Stomach (tissue), 9 donors: ENCODE results near the gene ARX. TPM values are rescaled to one million over a fixed set of nuclear protein-coding genes. Genes with fewer than 3 reads are reported as not detected.

Experiments used
- DNase-seq, 2 donors: peaks; one replicate each; pipeline versions ENCODE4 v3.0.0 to v3.0.0-alpha.2; 2013 to 2019
- H3K27ac ChIP-seq, 5 donors: fragments of 200-600 bp in 4 of 5; sonication (generic) in 4 of 5; one replicate each; pipeline ENCODE4 v1.5.1; 2013 to 2019; ENCODE audit warnings: mild to moderate bottlenecking in 1 of 5, moderate library complexity in 1 of 5
- H3K27me3 ChIP-seq, 3 donors: fragments of 200-600 bp; sonication (generic); one replicate each; pipeline ENCODE4 v1.5.1; 2017 to 2019; ENCODE audit warnings: mixed run types in 1 of 3
- H3K36me3 ChIP-seq, 4 donors: fragments of 200-600 bp; sonication (generic); 1 replicate in 3 of 4; 2 replicates in 1 of 4; pipeline ENCODE4 v1.5.1; 2016 to 2019
- H3K4me1 ChIP-seq, 4 donors: fragments of 200-600 bp; sonication (generic); one replicate each; pipeline ENCODE4 v1.5.1; 2016 to 2019
- H3K4me3 ChIP-seq, 4 donors: fragments of 200-600 bp; sonication (generic) in 3 of 4; one replicate each; pipeline ENCODE4 v1.5.1; 2016 to 2019; ENCODE audit warnings: mild to moderate bottlenecking in 1 of 4
- H3K9me3 ChIP-seq, 4 donors: fragments of 200-600 bp; sonication (generic); one replicate each; pipeline ENCODE4 v1.5.1; 2016 to 2019
- CTCF ChIP-seq, 7 experiments: fragments of 450-650 bp in 4 of 7; fragments of 200-600 bp in 3 of 7; sonication (generic) in 3 of 7; IDR thresholded peaks; one replicate each; pipeline ENCODE4 v1.5.1; 2016 to 2019; ENCODE audit warnings: antibody characterized with exemption in 7 of 7, control low read depth in 2 of 7, mild to moderate bottlenecking in 1 of 7
- EP300 ChIP-seq: sonication (generic); formaldehyde crosslinking; IDR thresholded peaks from one replicate; pipeline ENCODE4 v1.6.1; 2017; ENCODE audit warnings: antibody characterized with exemption
- POLR2A ChIP-seq, 4 donors: fragments of 450-650 bp; IDR thresholded peaks; one replicate each; pipeline ENCODE4 v1.6.1; 2016; ENCODE audit warnings: antibody characterized with exemption in 4 of 4, control low read depth in 2 of 4, mild to moderate bottlenecking in 1 of 4, moderate library complexity in 1 of 4
- POLR2AphosphoS5 ChIP-seq, 3 donors: sonication (generic); formaldehyde crosslinking; IDR thresholded peaks; one replicate each; pipeline ENCODE4 v1.6.1; 2016; ENCODE audit warnings: antibody characterized with exemption in 3 of 3
- WGBS, 5 donors: extraction: QIAGEN DNeasy Blood & Tissue Kit in 3 of 5; methylation state at CpG; one replicate each; pipeline versions ENCODE4 v1.1.5 to v1.1.7; 2013 to 2018; 5-methylcytosine and 5-hydroxymethylcytosine counted together
- intact Hi-C: fragments of 100-400 bp; cut with DNase I; formaldehyde crosslinking; loops from one replicate; pipeline ENCODE4 v1.15.1; 2023; ENCODE audit warnings: low total_unique reads
- polyA plus RNA-seq, 3 donors: library from polyadenylated mRNA; stranded (reverse); fragments of 200-250 nt; gene quantifications; one replicate each; pipeline ENCODE4 v1.2.3, GENCODE V29; 2013
- small RNA-seq, 4 donors: library from RNA; depleted of rRNA; stranded (forward); fragments of <200 nt; gene quantifications; one replicate each; pipeline ENCODE3, GENCODE V24; 2016
- total RNA-seq, 5 donors: library from RNA; depleted of rRNA; stranded (reverse); fragments of >200 nt; gene quantifications; one replicate each; pipeline versions ENCODE4 v1.1.0 to v1.2.3, GENCODE V29; 2014 to 2016
- donor health status: healthy with polysubstance abuse.
- donor health status: Bipolar disorder and iron deficiency.
- donor health status: healthy.

Gene ARX
- total and polyA plus RNA-seq, 8 donors = 0.18 to 1.8 (median 0.58) TPM; not detected in 1

GRCh38 chrX:24954732-24955131 lies 61.0 kb downstream of the ARX start:
- Histone ChIP-seq H3K4me1 (no peaks in the 10 kb centered on the region), H3K9me3 (no peaks in the 10 kb centered on the region), H3K36me3 (no peaks in the 10 kb centered on the region), H3K27me3 (no peaks in the 10 kb centered on the region), H3K4me3 (no peak overlapping the region), H3K27ac (no peak overlapping the region)
- TF ChIP-seq POLR2A (IDR thresholded peaks at IDR 0.05) (no peak), EP300 (no peak), POLR2AphosphoS5 (IDR thresholded peaks at IDR 0.05) (no peak), CTCF (IDR thresholded peaks at IDR 0.05) (no peak)
- intact Hi-C loops = no loop called here
- WGBS, 5 donors = 69 to 94% (median 83%) methylated on average over 2 of the region's 2 CpGs
- no peak for DNase-seq

Small RNA genes within 50 kb of the gene (small RNA-seq; reads per million reads assigned to genes)
- 0 reads per million in 4 donors for gene RN7SL91P
